ENCODE measurements around the gene TACR2.

GRCh38 chr10:69466158-69466490 is 49.4 kb upstream of the TACR2 start:
- TF ChIP-seq, protein P1, sequence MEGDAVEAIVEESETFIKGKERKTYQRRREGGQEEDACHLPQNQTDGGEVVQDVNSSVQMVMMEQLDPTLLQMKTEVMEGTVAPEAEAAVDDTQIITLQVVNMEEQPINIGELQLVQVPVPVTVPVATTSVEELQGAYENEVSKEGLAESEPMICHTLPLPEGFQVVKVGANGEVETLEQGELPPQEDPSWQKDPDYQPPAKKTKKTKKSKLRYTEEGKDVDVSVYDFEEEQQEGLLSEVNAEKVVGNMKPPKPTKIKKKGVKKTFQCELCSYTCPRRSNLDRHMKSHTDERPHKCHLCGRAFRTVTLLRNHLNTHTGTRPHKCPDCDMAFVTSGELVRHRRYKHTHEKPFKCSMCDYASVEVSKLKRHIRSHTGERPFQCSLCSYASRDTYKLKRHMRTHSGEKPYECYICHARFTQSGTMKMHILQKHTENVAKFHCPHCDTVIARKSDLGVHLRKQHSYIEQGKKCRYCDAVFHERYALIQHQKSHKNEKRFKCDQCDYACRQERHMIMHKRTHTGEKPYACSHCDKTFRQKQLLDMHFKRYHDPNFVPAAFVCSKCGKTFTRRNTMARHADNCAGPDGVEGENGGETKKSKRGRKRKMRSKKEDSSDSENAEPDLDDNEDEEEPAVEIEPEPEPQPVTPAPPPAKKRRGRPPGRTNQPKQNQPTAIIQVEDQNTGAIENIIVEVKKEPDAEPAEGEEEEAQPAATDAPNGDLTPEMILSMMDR (IDR thresholded peaks at IDR 0.05): no peak
- TF ChIP-seq POLR2A (IDR thresholded peaks at IDR 0.05) (no peak), POLR2AphosphoS5 (IDR thresholded peaks at IDR 0.05; ENCODE audit: insufficient read depth in 1 of 2, low read depth in 1 of 2) (no peak)

All from vagina (tissue), 2 donors.